DMS53 treated with DMSO at 0.1 percent for 48 hours (cell line): ENCODE data around the gene OR52B6.
"Not testable (repeated sequence)": the region's sequence is repeated elsewhere in the genome, so short reads cannot be mapped to it uniquely, and the experiment has no call there.

Experiments used
- DNase-seq: peaks from one replicate; lab custom pipeline; 2025; ENCODE audit not compliant: unreplicated experiment; lab: John Stamatoyannopoulos, UW

Gene OR52B6, protein sequence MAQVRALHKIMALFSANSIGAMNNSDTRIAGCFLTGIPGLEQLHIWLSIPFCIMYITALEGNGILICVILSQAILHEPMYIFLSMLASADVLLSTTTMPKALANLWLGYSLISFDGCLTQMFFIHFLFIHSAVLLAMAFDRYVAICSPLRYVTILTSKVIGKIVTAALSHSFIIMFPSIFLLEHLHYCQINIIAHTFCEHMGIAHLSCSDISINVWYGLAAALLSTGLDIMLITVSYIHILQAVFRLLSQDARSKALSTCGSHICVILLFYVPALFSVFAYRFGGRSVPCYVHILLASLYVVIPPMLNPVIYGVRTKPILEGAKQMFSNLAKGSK

DNA sequence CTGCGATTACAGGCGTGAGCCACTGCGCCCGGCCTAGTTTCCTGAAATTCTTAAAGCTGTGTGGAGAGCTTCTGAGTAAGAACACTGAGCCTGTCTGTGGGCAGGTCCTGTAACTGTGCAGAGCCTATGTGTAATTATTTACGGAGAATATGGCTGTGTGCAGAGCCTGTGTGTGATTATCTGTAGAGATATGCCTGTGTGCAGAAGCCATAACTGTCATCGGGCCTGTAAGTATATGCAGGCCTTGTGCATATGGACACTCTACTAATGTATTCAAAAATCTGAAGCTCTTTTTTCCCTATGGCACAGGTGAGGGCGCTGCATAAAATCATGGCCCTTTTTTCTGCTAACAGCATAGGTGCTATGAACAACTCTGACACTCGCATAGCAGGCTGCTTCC, at the start of gene OR52B6:
Gene OR52B6, plus strand, starts transcription at position 301 of the 400 bp plus-strand sequence. Its CDS starts 0 bp downstream, at position 301.
- no peak for DNase-seq

DNA sequence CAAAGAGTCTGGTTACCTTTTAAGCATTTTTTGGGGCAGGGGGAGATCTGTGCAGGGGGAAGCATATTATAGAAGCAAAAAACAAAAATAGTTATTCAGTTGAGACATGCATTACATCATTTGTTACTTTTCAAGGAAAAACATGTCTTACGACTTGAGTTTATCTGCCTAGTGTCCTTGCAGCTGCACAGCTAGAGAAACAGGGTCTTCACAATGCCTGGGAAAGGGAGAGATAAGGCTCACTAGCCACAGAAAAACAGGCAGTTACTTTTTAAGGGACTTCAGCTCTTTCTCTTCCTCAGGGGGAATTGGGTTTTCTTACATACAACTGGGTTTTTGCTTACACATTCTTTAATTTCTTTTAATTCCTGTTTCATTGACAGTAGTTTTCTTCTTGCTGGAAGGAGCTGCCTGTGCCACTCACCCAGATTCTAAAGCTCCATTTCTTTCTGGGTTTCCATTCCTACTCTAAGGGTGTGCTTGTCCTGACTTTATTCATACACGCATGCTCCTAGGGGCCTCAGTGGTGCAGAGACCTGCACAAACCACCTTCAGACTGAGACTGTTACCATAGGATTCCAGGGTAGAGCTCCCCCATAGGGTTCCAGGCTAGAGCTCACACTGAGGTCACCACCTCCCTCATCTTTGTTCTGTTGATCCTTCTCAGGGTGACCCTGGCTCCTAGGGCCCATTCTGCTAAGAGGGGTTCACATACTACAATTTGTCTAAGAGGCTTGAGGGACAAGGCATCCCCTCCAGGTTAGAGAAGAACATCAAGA, 49.4 kb upstream of the OR52B6 start:
- DNase-seq = no peak

DNA sequence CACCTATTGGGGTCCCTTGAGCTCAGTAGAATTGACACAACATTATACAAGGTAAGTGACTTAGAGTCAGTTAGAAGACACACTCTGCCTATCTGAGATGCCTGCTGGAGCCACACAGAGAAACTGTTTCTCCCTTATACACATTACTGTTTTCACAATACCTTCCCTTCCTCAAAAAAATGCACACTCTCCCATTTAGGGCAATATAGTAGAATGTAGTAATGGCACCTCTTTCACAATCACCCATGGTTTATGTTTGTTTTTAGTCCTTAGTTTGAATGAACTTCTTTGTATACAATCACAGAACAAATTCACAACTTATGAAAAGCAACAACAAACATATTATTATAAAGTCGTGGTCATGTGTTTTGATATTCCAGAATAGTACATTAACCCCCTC, 46.6 kb upstream of the OR52B6 start:
- DNase-seq = no peak

DNA sequence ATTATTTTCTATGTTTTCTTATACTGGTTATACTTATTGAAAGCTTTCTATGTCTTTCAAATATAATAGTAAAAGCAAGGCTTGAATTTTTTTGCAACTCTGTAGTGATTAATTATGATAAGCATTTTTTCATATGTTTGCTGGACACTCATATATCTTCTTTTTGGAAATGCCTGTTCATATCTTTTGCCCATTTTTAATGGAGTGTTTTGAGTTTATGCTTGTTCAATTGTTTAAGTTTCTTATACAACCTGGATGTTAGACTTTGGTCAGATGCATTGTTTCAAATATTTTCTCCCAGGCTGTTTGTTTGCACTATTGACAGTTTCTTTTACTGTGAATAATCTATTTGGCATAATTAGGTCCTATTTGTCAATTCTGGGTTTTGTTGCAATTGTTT, 44.2 kb upstream of the OR52B6 start:
- no peak for DNase-seq

DNA sequence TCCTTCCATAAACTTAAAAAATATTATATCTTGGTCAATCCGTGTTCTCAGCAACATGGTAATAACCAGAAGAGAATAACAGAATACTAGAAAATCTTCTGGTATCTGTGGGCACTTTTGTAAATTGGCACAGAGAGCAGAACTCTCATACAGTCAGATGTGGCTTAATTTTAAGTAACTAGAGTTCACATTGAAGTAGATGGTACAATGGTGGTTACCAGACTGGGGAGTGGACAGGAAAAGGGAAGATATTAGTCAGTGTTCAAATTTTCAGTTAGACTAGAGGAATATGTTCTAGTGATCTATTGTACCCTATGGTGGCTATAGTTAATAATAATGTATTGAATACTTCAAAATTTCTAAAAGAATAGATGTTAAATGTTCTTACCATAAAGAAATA, 39.2 kb upstream of the OR52B6 start:
- no peak for DNase-seq

DNA sequence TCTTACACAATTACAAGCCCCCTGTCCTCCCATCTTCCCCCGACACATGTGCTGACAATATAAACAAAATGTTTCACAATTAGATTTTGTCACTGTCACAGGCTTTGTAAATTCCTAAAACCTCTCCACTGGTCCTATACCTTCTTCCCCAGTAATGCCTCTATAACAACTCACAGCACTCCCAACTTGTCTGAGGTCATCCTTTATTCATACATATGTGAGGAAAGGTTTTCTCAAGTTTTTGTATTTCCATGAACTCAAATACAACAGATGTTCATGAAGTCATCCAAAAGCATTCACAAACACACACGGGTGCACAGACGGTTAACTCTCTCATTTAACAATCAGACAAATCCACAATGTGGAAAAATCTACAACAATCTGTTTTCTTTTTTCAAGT, 34.2 kb upstream of the OR52B6 start:
- no peak for DNase-seq

DNA sequence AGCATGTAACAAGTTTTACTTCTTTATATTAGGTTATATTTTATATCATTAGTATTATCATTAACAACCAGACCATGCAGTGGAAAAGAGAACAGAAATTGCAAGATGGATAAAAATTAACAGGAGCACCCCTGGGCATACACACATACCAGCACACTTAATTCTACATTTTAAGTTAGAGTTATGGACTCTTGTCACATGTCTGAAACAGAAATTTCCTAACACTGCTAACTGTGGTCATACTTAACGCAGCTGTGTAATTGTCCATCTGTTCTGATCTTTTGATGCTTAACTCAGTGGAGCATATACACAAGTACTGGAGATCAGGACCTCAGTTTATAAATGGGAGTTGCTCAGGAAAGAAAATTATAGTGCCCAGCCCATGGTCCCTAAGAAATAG, 32.7 kb upstream of the OR52B6 start:
- DNase-seq = no peak

DNA sequence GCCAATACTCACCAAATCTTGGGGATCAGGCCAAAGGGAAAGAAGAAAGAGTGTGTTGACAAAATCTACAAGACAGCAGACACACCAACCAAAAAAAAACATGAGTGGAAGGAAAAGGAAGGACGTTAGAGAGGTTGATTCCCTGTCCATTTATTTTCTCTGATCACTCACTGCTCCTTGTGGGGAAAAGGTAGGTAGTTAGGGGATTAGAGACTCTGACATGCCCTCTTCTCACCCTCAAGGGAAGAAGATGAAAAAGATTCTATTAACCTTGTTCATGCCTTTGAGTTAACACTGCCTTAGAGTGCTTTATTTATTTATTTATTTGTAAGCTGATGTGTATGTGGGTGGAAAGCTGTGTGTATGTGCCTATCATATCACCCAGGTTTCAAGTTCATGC, 32.2 kb upstream of the OR52B6 start, which contains the start of gene OR52H1:
Gene OR52H1, minus strand, starts transcription at position 101 of the 400 bp plus-strand sequence. CDS start 3,035 bp downstream, outside the sequence.
- DNase-seq = no peak

DNA sequence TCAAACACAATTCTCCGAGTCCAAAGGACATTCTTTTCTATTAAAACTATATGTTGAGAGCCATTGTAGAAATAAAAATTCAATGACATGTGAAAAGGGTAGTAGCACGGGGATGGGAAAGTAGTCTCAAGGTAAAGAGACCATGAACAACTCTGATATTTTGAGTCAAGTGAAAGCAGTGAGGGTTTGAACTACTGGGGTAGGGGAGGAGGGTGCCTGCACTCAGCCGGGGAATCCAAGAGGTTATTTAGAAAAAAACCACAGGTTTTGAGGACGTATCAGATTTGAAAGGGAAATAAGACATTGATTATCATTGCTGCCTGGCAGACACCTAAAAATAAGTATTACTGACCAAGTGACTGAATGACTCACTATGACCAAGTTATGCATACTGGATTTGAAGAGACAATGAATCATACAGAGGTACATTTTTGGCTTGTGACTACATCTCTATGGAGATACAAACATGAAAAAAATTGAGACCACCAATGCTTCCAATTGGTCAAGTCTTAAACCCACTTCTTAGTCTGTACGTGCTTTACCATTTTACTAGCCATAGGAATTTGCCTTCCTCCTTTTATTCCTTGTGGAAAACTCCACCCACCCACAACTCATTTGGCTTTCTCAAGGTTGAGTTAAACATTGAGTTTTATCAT, 30.1 kb upstream of the OR52B6 start:
- DNase-seq = no peak

DNA sequence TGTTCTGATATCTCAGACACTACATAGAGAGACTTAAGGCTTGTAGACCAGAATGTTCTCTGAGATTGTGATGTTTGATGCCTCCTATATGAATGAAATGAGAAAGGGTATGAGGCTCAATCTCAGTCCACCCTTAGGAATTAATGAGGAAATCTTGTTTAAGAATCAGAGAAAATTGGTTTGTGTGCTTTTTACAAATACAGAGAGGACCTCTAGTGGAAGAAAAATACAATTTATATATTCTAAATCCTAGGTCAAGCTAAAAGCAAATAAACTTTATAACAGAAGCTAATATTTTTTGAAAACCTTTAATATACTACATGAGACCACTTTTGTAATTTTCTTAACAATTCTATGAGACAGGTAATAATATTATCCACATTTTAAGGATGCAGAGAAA, 27.3 kb upstream of the OR52B6 start:
- peak; percentile 39 for DNase-seq

DNA sequence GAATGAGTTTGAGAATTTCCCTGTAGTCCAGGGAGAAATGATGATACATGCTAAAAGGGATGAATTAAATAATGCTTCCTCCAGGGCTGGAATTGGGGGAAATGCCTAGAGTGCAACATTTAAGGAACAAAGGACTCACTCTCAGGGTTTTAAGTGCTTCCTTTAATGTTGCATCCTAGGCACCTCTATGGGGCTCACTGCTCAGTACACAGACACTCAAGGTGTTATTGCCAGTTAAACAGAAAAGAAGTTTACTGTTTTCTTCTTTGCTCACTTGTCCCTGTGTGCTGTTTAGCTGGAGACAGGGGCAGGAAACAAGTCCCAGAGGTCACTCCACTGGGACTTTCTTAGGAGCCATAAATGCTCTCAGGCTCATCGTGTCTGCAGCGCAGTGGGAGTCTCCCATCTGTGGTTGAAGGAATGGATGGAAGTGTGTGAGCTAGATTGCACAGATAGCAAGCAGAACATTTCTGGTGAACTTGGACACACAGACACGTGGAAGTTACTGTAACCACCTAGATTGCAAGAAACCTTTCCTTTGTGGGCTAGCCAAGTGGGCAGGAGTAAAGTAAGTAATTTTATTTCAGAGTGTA, 24.0 kb upstream of the OR52B6 start:
- DNase-seq = no peak

DNA sequence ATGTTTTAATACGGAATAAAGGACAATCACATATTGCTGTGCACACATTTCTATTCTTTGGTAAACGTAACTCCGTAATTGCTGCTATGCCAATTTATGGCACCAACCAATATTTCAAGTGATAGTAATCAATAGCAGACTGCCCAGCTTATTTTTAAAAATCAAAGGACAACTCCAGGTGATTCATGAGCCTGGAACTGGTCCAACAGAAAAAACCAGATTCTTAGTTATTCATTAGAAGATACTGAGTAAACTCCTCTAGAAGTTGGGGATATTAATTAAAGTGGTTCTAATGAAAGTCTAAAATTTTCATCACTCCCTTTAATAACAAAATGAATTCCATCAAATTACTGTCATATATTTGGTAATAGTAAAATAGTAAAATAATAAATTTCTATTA, 22.9 kb upstream of the OR52B6 start:
- no peak for DNase-seq

DNA sequence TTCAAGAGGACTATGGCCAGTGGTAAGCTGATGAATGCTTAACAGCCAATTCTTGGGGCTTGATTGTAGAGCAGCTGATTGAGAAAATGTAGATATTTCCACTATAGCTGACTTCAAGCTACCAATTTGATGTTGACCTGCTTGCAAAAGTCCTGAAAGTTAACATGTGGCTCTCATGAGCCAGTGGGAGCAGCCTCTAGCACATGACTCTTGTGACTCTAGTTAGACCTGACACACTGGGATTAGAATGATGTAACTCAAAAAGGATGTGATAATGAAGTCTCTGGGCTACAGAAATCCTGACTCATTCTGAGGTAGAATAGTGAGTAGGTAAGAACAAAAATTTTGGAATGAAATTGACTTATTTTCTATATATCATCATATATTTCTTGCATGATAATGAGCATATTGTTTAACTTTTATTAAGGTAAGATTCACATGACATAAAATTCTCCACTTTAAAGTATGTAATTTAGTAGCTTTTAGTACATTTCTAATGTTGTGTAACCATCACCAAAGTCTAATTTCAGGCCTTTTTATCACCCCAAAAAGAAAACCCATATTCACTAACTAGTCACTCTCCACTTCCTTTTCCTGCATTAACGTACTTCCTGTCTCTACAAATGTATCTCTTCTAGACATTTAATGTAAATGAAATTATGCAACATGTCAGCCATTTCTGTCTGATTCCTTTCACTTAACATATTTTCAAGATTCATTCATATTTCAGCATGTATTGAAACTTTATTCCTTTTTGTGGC, 16.2 kb upstream of the OR52B6 start:
- DNase-seq = no peak

DNA sequence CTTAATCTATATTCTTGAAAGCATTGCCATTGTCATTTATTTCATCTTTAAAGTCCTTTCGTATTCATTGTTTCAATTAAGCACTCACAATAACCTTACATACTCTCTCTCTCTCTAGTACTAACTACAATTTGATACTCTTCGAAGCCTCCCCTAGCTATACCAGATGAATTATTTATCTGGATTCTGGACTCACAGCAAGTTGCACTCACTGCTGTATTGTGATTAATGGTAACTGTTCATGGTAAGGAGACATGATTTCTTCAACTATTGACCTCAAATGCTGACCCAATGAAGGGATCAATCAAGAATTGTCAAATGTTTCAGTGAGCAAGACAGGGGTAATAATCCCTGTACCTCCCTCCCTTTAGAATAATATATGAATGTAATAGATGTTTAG, 6.0 kb upstream of the OR52B6 start:
- no peak for DNase-seq

DNA sequence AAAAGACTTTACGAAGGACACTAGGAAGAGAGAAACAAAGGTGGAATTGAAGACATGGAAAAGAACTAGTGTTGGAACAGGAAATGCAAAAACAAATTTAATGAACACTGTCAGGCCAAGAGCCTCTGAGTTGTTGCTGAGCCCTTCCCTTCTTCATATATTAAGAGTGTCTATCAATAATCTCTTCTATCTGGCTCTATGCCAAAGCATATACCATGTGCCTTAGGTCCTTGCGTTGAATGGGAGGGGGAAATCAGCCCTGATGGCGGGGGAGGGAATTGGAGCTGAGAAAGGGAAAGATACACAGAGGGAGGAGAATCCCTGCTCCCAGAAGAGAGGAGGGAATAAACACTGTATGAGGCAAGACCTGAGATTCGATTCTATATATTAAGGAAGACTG, 5.5 kb upstream of the OR52B6 start:
- DNase-seq = no peak

DNA sequence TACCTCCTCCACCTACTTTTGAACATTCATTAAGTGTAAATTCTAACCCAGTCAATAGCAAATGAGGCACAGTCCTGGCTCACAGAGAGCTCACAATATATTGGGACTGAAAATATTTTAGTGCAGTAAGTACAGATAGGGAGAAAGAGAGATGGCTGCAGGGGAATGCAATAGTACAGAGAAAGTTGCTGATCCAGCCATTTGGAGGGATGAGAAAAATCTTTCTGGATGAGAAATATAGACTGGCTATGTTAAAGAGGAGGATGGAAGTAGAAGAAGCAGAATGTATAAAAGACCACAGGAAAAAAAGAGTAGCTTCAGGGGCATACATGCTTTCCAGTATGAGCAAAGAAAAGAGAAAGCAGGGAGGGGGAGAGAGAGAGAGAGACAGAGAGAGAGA, 3.6 kb upstream of the OR52B6 start:
- no peak for DNase-seq

DNA sequence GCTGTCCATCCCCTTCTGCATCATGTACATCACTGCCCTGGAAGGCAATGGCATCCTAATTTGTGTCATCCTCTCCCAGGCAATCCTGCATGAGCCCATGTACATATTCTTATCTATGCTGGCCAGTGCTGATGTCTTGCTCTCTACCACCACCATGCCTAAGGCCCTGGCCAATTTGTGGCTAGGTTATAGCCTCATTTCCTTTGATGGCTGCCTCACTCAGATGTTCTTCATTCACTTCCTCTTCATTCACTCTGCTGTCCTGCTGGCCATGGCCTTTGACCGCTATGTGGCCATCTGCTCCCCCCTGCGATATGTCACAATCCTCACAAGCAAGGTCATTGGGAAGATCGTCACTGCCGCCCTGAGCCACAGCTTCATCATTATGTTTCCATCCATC, 337 bp downstream of the OR52B6 start:
- DNase-seq = no peak

DNA sequence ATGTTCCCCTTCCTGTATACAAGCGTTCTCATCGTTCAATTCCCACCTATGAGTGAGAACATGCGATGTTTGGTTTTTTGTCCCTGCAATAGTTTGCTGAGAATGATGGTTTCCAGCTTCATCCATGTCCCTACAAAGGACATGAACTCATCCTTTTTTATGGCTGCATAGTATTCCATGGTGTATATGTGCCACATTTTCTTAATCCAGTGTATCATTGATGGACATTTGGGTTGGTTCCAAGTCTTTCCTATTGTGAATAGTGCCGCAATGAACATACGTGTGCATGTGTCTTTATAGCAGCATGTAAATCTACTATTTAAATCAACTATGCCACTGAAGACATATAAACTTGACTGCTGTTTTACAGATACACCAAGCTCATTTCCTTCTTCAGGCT, 3.8 kb downstream of the OR52B6 start:
- DNase-seq = not testable (repeated sequence)

DNA sequence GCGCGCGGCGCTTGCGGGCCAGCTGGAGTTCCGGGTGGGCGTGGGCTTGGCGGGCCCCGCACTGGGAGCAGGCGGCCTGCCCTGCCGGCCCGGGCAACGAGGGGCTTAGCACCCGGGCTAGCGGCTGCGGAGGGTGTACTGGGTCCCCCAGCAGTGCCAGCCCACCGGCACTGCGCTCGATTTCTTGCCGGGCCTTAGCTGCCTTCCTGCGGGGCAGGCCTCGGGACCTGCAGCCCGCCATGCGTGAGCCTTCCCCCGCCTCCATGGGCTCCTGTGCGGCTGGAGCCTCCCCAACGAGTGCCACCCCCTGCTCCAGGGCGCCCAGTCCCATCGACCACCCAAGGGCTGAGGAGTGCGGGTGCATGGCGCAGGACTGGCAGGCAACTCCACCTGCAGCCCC, 9.2 kb downstream of the OR52B6 start:
- DNase-seq = not testable (repeated sequence)

DNA sequence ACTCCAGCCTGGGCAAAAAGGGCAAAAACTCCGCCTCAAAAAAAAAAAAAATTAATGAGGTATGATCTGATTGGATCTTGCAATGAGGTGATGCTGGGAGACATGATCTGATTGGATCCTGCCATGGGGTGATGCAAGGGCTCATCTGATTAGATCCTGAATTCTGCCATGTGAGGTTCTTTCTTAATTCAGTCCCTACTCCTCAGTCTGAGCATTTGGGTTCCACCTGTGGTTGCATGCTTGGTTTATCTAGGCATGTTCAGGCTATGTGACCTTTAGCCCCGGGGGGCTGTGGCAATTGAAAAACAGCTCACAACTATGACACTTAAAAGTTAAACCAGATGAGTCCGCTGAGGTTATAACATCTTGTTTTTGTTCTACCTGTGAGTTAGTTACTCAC, 10.9 kb downstream of the OR52B6 start:
- DNase-seq = no peak

DNA sequence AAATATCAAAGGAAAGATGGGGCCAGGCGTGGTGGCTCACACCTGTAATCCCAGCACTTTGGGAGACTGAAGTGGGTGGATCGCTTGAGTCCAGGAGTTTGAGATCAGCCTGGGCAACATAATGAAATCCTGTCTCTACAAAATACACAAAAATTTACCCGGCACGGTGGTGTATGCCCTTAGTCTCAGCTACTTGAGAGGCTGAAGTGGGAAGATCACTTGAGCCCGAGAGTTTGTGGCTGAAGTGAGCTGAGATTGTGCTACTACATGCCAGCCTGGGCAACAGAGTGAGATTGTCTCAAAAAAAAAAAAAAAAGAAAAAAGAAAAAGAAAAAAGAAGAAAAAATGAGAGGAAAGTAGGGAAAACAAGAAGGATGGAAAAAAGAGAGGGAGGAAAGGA, 11.9 kb downstream of the OR52B6 start:
- no peak for DNase-seq
